ENCODE results near the gene RAE1. TPM values are rescaled to one million over a fixed set of nuclear protein-coding genes. Genes with fewer than 3 reads are reported as not detected.

RAE1 gene
- polyA plus RNA-seq (2013, experiment 1 of 4): 54.2 TPM
- 56.6 TPM for polyA plus RNA-seq (2013, experiment 2 of 4)
- polyA plus RNA-seq (2013, experiment 3 of 4): 45.7 TPM
- 52.8 TPM for polyA plus RNA-seq (2013, experiment 4 of 4)

DNA sequence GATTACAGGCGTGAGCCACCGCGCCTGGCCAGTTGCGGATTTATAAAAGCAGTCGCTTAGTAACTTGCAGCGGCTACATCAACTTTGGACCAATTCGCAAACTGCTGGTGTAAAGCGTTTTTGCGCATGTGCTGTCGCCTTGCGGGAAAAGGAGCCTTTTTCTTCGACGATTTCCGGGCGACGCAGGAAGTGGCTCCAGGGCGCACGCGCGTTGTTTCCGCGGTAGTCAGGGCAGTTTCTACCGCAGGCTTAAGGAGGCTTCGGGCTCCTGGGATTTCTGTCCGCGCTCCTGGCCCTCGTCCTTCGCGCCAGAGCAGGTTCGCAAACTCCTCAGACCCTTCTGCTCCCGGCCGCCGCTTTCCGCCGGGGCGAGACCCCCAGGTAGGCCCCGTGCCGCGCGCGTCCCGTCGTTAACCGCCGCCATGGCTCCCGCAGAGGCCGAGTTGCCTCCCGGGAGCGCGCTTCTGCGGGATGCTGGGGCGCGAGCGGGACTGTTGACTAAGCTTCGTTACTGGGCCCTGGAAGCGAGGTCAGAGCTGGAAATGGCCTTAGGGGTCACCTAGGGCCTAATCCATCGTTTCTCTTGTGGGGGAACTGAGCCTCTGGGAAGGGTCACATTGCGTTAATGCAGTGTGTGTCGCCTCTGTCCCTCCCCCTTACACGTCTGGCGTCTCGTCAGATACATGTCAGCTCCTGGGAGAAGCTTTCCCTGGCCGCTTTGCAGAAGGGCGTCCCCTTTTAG, at the start of gene RAE1:
Gene RAE1 (plus strand): TSS at position 214 of the 742 bp plus-strand sequence. CDS start 2,784 bp downstream, outside the sequence.
- peak within 1 kb of the TSS; percentile 83 for H3K4me3 ChIP-seq (ENCODE audit: insufficient read depth, low read depth, low read length)
- H3K9me3 ChIP-seq (ENCODE audit: control insufficient read depth, low read length): no peaks in the 10 kb centered on the region
- peak within 1 kb of the TSS; percentile 65 for H3K27ac ChIP-seq (ENCODE audit: insufficient read depth, low read depth, low read length, poor library complexity, severe bottlenecking)
- peaks cover 9% of the 10 kb centered on the region for H3K4me1 ChIP-seq (ENCODE audit: control insufficient read depth, insufficient read depth, low read length)
- WGBS, 2 experiments: 0 to 1% methylated on average over 64 of the region's 64 CpGs
- no peaks in the 10 kb centered on the region for H3K27me3 ChIP-seq (ENCODE audit: control insufficient read depth, insufficient read depth, low read length, poor library complexity, severe bottlenecking)
- peaks cover 9% of the 10 kb centered on the region for H3K36me3 ChIP-seq (ENCODE audit: control insufficient read depth, insufficient read depth, low read length)

DNA sequence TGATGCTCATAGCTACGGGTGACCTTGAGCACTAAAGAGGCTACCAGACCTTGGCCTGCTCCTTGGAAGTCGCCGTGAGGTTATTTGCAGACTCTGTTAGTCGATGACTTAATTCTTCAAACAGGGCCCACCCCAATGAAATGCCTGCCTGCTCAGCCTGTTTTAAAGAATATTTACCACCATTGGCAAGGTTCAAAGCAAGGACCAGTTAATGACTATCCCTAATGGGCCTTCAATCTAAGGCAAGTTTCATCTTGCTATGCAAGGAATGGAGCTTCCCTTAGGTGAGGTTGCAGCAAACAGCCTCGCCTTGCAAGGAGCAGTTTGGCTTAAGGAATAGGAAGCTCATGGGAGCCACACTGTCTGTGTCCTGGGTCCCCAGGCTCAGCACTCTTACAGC, 44.3 kb upstream of the RAE1 start:
- Histone ChIP-seq H3K27me3 (ENCODE audit: control insufficient read depth, insufficient read depth, low read length, poor library complexity, severe bottlenecking) (no peaks in the 10 kb centered on the region), H3K36me3 (ENCODE audit: control insufficient read depth, insufficient read depth, low read length) (no peaks in the 10 kb centered on the region), H3K27ac (ENCODE audit: insufficient read depth, low read depth, low read length, poor library complexity, severe bottlenecking) (no peak overlapping the region), H3K4me3 (ENCODE audit: insufficient read depth, low read depth, low read length) (no peak overlapping the region), H3K9me3 (ENCODE audit: control insufficient read depth, low read length) (no peaks in the 10 kb centered on the region), H3K4me1 (ENCODE audit: control insufficient read depth, insufficient read depth, low read length) (peaks cover 3% of the 10 kb centered on the region)
- WGBS, 2 experiments: 95 to 96% methylated on average over 5 of the region's 5 CpGs

DNA sequence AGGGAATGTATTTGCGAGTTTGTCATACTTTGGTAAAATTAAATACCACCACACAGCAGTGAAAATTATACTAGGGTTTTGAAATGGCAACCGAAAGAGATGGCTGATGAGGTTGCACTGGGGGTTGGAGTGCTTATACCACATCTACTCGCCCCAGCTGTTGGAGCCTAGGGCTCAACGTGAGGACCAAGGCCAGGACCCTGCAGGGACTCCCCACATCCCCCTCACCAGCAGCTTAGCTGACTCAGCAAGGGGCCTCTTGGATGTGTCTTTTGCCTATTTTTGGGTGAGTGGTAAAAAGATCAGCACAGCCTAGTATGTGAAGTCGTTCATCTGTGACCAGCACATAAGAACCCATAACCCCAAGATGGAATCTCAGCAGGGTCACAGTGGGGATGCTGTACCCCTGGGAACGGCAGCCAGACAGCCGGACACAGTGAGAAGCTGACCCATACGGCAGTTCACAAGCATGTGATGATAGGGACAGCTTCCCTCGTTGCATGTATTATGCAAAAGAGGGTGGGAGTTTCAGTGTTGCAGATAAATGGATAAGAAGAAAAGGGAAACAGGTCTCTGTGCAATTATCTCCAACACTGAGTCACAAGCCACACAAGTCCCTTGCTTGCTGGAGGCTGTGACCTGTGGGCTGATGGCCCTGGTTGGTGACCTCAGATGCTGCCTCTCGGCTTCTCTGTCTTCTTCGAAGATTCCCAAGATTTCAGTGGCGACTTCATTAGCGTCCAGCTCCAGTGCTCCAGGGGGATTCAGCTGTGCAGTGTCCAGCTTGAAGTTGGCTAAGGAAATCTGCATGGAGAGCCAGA, 42.4 kb upstream of the RAE1 start:
- Histone ChIP-seq H3K4me3 (ENCODE audit: insufficient read depth, low read depth, low read length) (no peak overlapping the region), H3K27ac (ENCODE audit: insufficient read depth, low read depth, low read length, poor library complexity, severe bottlenecking) (no peak overlapping the region), H3K4me1 (ENCODE audit: control insufficient read depth, insufficient read depth, low read length) (peaks cover 3% of the 10 kb centered on the region), H3K36me3 (ENCODE audit: control insufficient read depth, insufficient read depth, low read length) (no peaks in the 10 kb centered on the region), H3K9me3 (ENCODE audit: control insufficient read depth, low read length) (no peaks in the 10 kb centered on the region), H3K27me3 (ENCODE audit: control insufficient read depth, insufficient read depth, low read length, poor library complexity, severe bottlenecking) (no peaks in the 10 kb centered on the region)
- WGBS, 2 experiments: 85 to 89% methylated on average over 11 to 12 of the region's 13 CpGs

GRCh38 chr20:57309544-57310115, 41.4 kb upstream of the RAE1 start:
- 93 to 94% methylated on average over 9 of the region's 9 CpGs for WGBS, 2 experiments

GRCh38 chr20:57310821-57311514, 40.1 kb upstream of the RAE1 start:
- Histone ChIP-seq H3K4me3 (ENCODE audit: insufficient read depth, low read depth, low read length) (no peak overlapping the region), H3K27me3 (ENCODE audit: control insufficient read depth, insufficient read depth, low read length, poor library complexity, severe bottlenecking) (no peaks in the 10 kb centered on the region), H3K36me3 (ENCODE audit: control insufficient read depth, insufficient read depth, low read length) (no peaks in the 10 kb centered on the region), H3K4me1 (ENCODE audit: control insufficient read depth, insufficient read depth, low read length) (peaks cover 3% of the 10 kb centered on the region), H3K27ac (ENCODE audit: insufficient read depth, low read depth, low read length, poor library complexity, severe bottlenecking) (no peak overlapping the region), H3K9me3 (ENCODE audit: control insufficient read depth, low read length) (no peaks in the 10 kb centered on the region)
- WGBS, 2 experiments: 96 to 97% methylated on average over 11 of the region's 11 CpGs

More at GRCh38 chr20:57309544-57310115, 41.4 kb upstream of the RAE1 start:
- H3K36me3 ChIP-seq (ENCODE audit: control insufficient read depth, insufficient read depth, low read length): no peaks in the 10 kb centered on the region
- no peak overlapping the region for H3K4me3 ChIP-seq (ENCODE audit: insufficient read depth, low read depth, low read length)
- no peak overlapping the region for H3K27ac ChIP-seq (ENCODE audit: insufficient read depth, low read depth, low read length, poor library complexity, severe bottlenecking)
- H3K9me3 ChIP-seq (ENCODE audit: control insufficient read depth, low read length): no peaks in the 10 kb centered on the region
- peaks cover 3% of the 10 kb centered on the region for H3K4me1 ChIP-seq (ENCODE audit: control insufficient read depth, insufficient read depth, low read length)
- H3K27me3 ChIP-seq (ENCODE audit: control insufficient read depth, insufficient read depth, low read length, poor library complexity, severe bottlenecking): no peaks in the 10 kb centered on the region

GRCh38 chr20:57312138-57312537, 38.9 kb upstream of the RAE1 start:
- Histone ChIP-seq H3K9me3 (ENCODE audit: control insufficient read depth, low read length) (no peaks in the 10 kb centered on the region), H3K4me3 (ENCODE audit: insufficient read depth, low read depth, low read length) (no peak overlapping the region), H3K4me1 (ENCODE audit: control insufficient read depth, insufficient read depth, low read length) (peaks cover 3% of the 10 kb centered on the region), H3K27ac (ENCODE audit: insufficient read depth, low read depth, low read length, poor library complexity, severe bottlenecking) (no peak overlapping the region), H3K27me3 (ENCODE audit: control insufficient read depth, insufficient read depth, low read length, poor library complexity, severe bottlenecking) (no peaks in the 10 kb centered on the region), H3K36me3 (ENCODE audit: control insufficient read depth, insufficient read depth, low read length) (no peaks in the 10 kb centered on the region)
- 94 to 98% methylated on average over 6 of the region's 6 CpGs for WGBS, 2 experiments

- no peaks in the 10 kb centered on the region for H3K36me3 ChIP-seq (ENCODE audit: control insufficient read depth, insufficient read depth, low read length)
- H3K27ac ChIP-seq (ENCODE audit: insufficient read depth, low read depth, low read length, poor library complexity, severe bottlenecking): no peak overlapping the region
- no peak overlapping the region for H3K4me3 ChIP-seq (ENCODE audit: insufficient read depth, low read depth, low read length)
- H3K9me3 ChIP-seq (ENCODE audit: control insufficient read depth, low read length): no peaks in the 10 kb centered on the region
- H3K4me1 ChIP-seq (ENCODE audit: control insufficient read depth, insufficient read depth, low read length): peaks cover 3% of the 10 kb centered on the region
- no peaks in the 10 kb centered on the region for H3K27me3 ChIP-seq (ENCODE audit: control insufficient read depth, insufficient read depth, low read length, poor library complexity, severe bottlenecking)
- 83 to 88% methylated on average over 5 of the region's 5 CpGs for WGBS, 2 experiments
These were observed 37.8 kb upstream of the RAE1 start for GRCh38 chr20:57313230-57313629.

- Histone ChIP-seq H3K4me1 (ENCODE audit: control insufficient read depth, insufficient read depth, low read length) (no peaks in the 10 kb centered on the region), H3K27ac (ENCODE audit: insufficient read depth, low read depth, low read length, poor library complexity, severe bottlenecking) (no peak overlapping the region), H3K9me3 (ENCODE audit: control insufficient read depth, low read length) (no peaks in the 10 kb centered on the region), H3K27me3 (ENCODE audit: control insufficient read depth, insufficient read depth, low read length, poor library complexity, severe bottlenecking) (no peaks in the 10 kb centered on the region), H3K4me3 (ENCODE audit: insufficient read depth, low read depth, low read length) (no peak overlapping the region), H3K36me3 (ENCODE audit: control insufficient read depth, insufficient read depth, low read length) (no peaks in the 10 kb centered on the region)
- 94 to 95% methylated on average over 5 of the region's 5 CpGs for WGBS, 2 experiments
These were observed 37.1 kb upstream of the RAE1 start for GRCh38 chr20:57313951-57314350.

- Histone ChIP-seq H3K4me3 (ENCODE audit: insufficient read depth, low read depth, low read length) (no peak overlapping the region), H3K9me3 (ENCODE audit: control insufficient read depth, low read length) (no peaks in the 10 kb centered on the region), H3K36me3 (ENCODE audit: control insufficient read depth, insufficient read depth, low read length) (no peaks in the 10 kb centered on the region), H3K4me1 (ENCODE audit: control insufficient read depth, insufficient read depth, low read length) (no peaks in the 10 kb centered on the region), H3K27me3 (ENCODE audit: control insufficient read depth, insufficient read depth, low read length, poor library complexity, severe bottlenecking) (peaks cover 2% of the 10 kb centered on the region), H3K27ac (ENCODE audit: insufficient read depth, low read depth, low read length, poor library complexity, severe bottlenecking) (no peak overlapping the region)
- WGBS, 2 experiments: 92 to 95% methylated on average over 8 of the region's 8 CpGs
These were observed 35.7 kb upstream of the RAE1 start for GRCh38 chr20:57315083-57315975.

All from ectodermal cell (in vitro differentiated cells).